NCI-H460 (cell line): ENCODE results near the gene ATXN3. TPM values are rescaled to one million over a fixed set of nuclear protein-coding genes. Genes with fewer than 3 reads are reported as not detected.
"Not testable (repeated sequence)": the region's sequence is repeated elsewhere in the genome, so short reads cannot be mapped to it uniquely, and the experiment has no call there.

ENCODE experiments used
- DNase-seq: peaks from one replicate; pipeline ENCODE4 v3.0.0-alpha.2; 2016; ENCODE audit warnings: low read depth; ENCODE audit errors: extremely low read depth
- total RNA-seq: library from RNA; depleted of rRNA; stranded (reverse); fragments of >200 nt; shearing (Covaris generic); gene quantifications from 2 replicates; pipeline ENCODE4 v1.2.3, GENCODE V29; 2014

The ATXN3 gene
- total RNA-seq, 1 experiment from 2014 or later: 32.3 TPM

DNA sequence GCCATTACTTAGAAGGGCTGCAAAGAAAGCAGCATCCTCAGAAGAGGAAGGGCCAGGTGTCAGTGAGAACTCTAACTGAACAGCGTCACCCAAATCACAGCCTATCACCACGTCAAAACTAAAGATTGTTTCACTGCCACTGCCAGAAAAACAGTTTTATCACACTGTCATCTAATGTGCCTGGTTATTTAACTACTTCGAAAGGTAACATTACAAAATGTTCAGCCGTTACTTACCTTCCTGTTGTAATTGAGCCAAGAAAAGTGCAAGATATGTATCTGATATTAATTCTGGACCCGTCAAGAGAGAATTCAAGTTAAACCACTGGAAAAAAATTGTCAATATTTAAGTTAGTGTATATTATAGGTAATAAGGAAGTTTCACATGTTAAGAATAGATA, 17.9 kb downstream of the ATXN3 start:
- no peak for DNase-seq

DNA sequence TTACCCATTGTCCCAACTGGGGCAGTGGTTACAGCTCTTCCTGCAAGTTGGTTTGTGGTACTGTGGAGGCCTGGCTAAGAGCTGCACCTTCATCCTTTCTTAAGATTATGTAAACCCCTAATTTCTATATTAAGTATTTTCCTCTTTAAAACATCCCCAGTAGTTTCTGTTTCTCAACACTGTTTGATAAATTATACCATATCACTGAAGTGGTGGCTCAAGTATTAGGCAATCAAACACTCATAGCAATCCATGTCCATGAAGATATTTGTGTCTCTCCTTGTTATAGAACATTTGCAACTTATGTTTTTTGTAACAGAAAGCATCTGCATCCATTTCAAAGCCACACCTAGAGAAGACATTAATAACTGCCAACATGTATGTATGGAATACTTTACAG, 31.8 kb downstream of the ATXN3 start:
- no peak for DNase-seq

DNA sequence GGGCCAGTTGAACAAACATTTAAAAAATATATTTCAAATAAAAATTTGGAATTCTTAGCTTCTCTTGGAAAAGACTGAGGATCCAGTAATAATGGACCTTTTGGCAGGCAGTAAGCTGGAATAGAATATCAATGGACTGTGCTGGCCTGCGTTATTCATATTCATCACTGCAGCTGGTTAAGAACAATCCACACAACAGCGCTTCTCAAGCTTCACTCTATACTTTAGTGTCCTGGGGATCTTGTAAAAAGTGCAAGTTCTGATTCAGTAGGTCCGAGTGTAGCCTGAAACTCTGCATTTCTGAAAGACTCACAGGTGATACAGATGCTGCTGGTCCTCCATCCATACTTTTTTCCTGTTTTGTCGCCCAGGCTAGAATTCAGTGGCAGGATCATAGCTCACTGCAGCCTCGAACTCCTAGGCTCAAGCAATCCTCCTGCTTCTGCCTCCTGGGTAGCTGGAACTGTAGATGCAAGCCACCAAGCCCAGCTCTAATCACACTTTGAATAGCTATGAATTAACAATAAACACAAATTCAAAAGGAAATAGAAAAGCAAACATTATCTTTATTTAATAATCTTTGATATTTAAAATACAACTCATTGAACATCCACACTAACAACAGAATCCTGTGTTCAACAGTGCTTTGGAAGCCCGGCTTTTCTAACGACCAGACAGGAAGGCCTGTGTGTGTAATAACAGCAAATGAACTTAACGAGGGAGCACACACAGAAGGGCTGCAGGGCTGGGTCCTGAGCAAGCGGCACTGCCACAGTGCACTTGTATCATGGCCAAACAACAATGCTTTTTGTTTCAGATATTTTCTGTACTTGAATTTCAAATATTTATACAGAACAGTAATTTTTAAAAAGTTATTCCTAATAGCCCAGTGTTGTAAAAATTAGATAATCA, 48.1 kb downstream of the ATXN3 start:
- no peak for DNase-seq

DNA sequence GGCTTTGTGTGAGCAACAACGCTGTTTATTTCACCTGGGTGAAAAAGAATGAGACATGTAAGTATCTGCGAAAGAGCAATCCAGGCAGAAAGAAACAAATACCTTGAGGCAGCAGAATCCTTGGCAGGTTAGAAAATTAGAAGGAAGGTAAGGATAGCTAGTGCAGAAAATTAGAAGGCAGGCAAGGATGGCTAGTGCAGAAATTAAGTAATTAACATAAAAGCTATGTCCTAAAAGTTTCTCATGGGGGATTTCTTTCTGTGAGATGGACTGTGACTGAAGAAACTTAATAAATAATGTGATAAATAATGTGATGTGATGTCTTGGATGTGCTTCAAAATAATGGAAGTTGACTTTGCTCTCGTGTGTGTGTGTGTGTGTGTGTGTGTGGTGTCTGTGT, 56.6 kb downstream of the ATXN3 start:
- no peak for DNase-seq

DNA sequence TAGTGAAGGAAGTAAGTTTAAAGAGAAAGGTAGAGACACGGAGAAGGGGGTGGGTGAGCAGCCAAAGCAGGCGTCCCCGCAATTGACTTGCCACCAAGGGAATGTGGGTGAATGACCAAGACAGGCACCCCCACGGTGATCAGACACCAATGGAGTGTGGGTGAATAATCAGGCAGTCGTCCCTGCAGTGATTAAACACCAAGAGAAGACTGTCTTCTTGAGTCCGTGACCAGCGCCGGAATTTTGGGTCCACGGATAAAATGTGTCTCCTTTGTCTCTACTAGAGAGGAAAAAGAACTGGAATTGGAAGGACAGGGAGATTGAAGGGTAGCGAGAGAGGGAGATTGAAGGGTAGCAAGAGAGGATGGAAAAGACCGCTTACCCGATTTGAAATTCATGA, 57.2 kb downstream of the ATXN3 start:
- not testable (repeated sequence) for DNase-seq

DNA sequence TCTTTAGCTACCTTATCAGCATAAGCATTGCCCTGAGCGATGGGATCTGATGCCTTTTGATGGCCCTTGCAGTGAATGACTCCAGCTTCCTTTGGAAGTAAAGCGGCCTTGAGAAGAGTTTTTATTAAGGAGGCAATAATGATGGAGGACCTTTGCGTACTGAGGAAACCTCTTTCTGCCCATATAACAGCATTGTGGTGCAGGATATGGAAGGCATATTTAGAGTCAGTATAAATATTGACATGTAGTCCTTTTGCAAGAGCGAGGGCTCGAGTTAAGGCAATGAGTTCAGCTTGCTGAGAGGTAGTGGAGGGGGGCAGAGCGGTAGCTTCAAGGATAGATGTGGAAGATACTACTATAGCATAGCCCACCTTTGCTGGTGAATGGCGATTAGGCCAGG, 60.5 kb downstream of the ATXN3 start:
- not testable (repeated sequence) for DNase-seq

DNA sequence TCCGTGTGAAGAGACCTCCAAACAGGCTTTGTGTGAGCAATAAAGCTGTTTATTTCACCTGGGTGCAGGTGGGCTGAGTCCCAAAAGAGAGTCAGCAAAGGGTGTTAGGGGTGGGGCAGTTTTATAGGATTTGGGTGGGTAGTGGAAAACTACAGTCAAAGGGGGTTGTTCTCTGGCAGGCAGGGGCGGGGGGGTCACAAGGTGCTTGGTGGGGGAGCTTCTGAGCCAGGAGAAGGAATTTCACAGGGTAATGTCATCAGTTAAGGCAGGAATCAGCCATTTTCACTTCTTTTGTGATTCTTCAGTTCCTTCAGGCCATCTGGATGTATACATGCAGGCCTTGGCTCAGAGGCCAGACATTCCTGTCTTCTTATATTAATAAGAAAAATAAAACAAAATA, 64.6 kb downstream of the ATXN3 start:
- DNase-seq: not testable (repeated sequence)

DNA sequence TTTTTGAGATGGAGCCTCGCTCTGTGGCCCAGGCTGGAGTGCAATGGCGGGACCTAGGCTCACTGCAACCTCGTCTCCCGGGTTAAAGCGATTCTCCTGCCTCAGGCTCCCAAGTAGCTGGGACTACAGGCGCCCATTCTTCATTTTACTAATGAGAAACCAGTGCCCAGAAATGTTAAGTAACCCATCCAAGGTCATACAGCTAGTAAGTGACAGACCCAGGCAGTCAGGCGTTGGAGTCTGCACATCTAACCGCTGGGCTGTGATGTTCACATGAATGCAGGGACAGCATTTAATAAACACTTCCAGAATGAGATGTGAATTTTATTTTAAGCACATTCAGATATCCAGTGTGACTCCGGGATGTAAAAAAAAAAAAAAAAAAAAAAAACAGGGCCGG, 65.2 kb downstream of the ATXN3 start:
- DNase-seq: no peak

DNA sequence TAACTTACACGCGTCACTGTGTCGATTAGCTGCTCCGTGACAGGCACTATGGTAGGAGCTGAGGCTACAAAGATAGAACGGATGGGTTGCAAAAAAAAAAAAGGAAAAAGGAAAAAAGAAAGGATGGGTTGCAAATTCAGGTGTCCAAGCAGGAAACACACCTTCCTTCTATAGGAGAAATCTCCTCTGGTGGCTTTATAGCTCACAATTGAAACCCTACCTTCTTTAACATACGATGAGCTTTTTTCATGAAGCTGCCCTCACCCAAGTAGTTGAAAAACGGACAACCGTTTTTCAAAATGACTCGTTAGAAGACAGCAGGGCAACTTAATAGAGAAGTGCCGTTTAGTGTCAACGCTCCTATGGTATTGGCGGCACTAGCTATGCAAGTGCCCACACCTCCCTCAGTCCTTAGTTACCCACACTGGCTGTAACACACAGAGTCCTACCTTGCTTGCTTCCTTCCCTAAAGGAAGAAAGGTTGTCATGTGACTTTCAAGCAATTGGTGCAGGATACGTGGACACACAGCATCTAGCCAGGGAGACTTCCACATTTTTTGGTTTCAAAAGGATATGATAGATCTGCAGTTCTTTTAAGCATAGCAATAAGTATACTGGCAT, 65.8 kb downstream of the ATXN3 start:
- DNase-seq: peak; percentile 5

DNA sequence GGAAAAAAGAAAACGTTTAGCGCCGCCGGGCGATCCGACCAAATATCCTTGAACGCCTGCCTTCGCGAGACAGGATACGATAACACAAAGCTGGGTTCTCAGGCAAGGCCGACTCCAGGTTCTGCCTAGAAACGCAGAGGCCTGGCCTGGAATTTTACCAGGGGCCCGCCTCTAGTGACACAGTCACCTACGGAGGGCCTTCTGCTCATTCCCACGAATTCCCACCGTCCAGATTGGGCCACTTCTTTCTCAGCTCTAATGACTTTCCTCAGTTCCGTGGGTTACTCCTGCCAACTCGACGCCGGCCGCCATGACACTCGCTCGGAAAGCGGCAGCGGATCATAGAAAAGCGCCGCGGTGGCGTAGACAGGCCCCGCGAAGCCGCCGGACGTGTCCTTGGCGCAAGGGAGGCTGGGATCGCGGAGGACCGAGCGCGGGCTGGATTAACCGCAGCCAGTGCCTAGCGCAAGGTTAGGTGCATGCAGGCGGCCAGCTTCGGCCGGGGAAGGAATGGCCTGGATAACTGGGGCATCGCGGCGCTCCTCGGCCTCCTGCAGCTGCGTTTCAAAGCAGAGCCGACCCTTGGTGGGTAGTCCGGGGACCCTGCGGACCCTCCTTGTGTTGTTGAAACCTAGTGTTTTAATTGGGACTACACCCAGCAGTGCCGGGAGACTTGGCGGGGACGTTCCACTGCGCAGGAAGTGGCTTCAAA, 66.5 kb downstream of the ATXN3 start, which contains the start of gene TRIP11:
Gene TRIP11 (minus strand): TSS at position 341 of the 712 bp plus-strand sequence. CDS start 374 bp downstream, outside the sequence.
- DNase-seq: peak; percentile 88

DNA sequence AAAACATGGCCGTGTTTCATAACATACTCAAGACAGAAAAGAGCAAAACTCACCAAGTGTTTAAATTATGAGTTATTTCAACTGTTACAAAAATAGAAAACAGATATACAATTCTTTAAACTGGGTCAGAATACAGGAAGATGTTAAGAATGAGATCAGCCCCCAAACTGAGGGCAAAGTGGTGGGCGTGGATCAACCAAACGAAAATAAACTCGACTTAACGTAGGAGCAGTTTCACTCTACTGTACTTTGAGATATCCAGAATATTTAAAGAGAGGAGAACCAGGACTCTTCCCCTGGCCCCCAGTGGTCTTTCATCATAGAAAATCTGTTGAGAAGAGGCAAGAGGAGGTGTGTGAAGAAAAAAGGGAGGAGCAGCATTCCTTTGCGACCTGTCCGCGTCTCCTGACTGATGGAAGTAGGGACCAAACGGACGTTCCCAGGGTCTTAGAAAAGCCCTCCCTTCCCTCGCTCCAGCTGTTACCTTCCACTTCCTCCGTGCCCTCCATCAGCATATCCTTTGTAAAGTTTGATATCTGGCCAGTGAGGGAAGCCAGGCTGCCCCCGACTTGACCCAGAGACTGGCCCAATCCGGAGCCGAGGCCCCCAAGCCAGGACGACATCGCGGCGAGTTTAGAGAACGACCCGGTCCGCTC, 67.2 kb downstream of the ATXN3 start:
- DNase-seq: peak; percentile 24

DNA sequence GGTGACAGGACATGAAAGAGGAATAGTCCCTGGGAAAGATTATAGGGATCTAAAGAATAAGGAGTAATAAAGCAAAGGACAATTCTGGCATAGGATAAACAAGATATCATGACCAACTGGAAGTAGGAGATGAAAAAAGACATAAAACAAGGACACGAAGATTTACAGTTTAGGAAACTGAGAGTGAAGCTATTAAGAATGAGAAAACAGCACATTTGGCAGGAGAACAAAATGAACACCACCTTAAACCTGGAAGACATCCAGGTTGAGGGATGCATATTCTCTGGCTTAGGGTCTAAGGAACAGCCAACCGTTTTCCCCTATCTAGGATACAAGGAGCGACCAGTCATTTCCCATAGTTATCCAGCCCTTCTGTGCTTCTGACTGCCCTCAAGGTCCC, 68.4 kb downstream of the ATXN3 start:
- DNase-seq: no peak

DNA sequence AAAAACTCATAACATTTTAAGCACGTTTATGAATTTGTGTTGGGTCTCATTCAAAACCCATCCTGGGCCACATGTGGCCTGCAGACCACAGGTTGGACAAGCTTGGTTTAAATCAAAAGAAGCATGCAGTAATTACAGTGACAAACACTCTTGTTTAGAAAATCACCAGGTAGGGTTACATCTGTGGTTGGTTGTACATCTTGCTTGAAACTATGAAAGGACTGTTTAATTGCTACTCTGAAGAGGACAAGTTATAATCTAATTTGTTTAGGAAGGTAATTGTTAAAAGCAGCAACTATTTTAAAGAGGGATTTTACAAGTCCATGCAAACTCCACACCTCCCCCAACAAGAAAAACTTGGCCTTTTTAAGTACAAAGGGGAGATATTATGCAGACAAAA, 70.5 kb downstream of the ATXN3 start:
- no peak for DNase-seq

DNA sequence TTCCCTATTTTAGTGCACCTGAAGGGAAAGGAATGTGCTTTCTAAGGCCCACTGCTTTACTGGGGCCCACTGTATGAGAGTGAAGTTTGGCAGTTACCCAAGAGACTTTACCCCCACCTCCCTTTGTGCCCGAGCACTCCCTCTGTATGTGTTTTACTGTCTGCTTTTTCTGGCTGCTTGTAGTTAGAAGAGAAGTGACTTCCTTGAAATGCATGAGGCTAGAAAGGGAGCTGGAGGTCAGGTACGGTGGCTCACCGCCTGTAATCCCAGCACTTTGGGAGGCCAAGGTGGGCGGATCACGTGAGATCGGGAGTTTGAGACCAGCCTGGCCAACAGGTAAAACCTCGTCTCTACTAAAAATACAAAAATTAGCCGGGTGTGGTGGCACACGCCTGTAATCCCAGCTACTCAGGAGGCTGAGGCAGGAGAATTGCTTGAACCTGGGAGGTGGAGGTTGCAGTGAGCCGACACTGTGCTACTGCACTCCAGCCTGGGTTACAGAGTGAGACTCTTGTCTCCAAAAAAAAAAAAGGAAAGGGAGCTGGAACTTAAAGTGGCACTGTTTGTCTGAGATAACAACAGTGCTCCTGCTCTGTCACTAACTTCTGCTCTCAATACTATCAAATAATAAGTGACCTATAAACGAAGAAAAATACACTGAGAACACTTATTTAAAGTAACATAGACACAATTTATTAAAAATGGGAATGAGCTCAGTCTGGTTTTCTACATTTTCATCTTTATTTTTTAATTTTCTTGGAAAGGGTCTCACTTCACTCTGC, 72.3 kb downstream of the ATXN3 start:
- DNase-seq: no peak

DNA sequence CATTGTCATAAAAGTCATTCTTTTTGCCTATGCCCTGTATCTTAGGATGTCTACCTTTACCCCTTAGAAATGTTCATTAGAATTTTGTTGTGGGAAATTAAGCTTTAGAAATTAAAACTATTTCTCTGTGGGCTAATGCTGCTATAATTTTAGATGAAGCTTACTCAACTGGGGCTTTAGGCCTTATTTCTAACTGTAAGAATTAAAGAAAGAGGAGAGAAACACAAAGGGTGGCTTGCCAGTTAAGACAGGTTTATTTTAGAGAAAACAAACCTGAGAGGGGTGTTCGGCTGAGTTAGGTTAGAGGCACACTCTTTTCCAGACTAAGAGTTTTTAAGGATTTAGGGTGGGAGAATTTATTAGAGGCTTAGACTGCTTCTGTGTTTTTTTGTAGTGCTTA, 72.9 kb downstream of the ATXN3 start:
- no peak for DNase-seq

DNA sequence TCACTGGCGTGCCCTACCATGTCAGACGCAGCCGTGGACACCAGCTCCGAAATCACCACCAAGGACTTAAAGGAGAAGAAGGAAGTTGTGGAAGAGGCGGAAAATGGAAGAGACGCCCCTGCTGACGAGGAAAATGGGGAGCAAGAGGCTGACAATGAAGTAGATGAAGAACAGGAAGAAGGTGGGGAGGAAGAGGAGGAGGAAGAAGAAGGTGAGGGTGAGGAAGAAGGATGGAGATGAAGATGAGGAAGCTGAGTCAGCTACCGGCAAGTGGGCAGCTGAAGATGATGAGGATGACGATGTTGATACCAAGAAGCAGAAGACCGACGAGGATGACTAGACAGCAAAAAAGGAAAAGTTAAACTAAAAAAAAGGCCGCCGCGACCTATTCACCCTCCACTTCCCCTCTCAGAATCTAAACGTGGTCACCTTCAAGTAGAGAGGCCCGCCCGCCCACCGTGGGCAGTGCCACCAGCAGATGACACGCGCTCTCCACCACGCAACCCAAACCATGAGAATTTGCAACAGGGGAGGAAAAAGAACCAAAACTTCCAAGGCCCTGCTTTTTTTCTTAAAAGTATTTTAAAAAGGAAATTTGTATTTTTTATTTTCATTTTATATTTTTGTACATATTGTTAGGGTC, 79.7 kb downstream of the ATXN3 start:
- no peak for DNase-seq

DNA sequence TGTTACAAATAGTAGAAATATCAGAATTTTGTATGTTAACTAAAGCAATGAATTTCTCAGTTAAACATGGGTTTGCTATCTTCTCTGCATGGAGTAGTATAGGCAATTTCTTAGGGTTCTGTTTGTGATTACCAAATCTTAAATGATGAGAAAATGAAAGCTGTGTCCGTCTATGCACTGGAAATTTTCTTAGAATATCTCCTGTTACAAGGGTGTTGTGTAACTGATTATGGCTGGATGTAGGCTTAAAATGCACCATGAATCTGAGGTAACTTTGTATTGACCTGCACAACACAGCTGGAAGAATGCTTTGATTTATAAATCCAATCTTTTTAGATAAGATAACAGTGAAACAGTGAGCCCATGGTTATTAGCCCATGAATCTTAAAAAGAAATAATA, 84.3 kb downstream of the ATXN3 start:
- DNase-seq: no peak

DNA sequence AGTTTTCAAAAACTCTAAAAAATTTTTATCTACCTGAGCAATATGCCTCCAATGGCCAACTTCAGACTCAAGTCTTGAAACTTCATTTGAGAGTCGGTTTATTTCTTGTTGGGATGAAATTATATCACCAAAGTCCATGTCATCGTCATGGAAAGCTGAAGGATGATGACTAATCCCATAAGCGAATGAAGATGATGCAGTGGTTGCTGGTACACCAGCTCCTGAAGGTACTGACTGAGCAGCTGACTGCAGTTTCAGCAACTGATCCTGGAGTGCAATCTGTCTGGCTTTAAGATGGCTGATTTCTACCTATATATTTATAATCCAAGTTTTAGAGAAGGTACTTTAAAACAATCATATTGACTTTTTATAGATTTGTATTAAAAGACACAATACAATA, 84.9 kb downstream of the ATXN3 start:
- no peak for DNase-seq

DNA sequence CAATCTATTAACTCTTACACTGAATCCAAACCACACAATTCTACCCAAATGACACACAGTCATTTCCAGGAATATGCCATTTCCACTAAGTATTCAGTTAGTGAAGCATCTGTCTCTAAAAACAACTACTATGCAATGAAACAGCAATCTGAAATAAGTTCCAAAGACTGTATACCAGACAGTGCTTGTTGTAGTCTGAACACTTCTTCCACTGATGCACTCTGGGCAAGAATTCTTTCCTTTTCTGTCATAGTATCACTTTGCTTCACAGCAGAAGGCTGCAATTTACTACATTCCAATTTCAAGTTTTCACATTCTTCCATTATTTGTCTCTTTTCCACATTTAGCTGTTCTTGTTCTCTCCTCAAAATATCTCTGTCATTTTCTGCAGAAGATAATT, 92.3 kb downstream of the ATXN3 start:
- DNase-seq: no peak
